Neural progenitor cell (in vitro differentiated cells): ENCODE results near the gene ACAA1. TPM values are rescaled to one million over a fixed set of nuclear protein-coding genes. Genes with fewer than 3 reads are reported as not detected.

ENCODE experiments used
- DNase-seq: peaks from one replicate; pipeline ENCODE4 v3.0.0-alpha.2; 2016; ENCODE audit warnings: low spot score
- H2AFZ ChIP-seq: fragments of 200-600 bp; sonication (generic); replicated peaks from 2 replicates; pipeline ENCODE4 v1.6.1; 2016; ENCODE audit warnings: antibody characterized with exemption
- H3F3A ChIP-seq: fragments of 200-600 bp; sonication (generic); 2 replicates; pipeline ENCODE4 v1.6.1; 2016; ENCODE audit warnings: antibody characterized with exemption, low read depth
- H3K27ac ChIP-seq: fragments of 200-600 bp; sonication (generic); 2 replicates; pipeline ENCODE4 v1.5.1; 2016; ENCODE audit warnings: mild to moderate bottlenecking
- H3K27me3 ChIP-seq: fragments of 200-600 bp; sonication (generic); 2 replicates; pipeline ENCODE4 v1.6.1; 2016; ENCODE audit warnings: mild to moderate bottlenecking, moderate library complexity
- H3K36me3 ChIP-seq: fragments of 200-600 bp; sonication (generic); 2 replicates; pipeline ENCODE4 v1.5.1; 2016
- H3K4me1 ChIP-seq: fragments of 200-600 bp; sonication (generic); 2 replicates; pipeline ENCODE4 v1.6.1; 2016; ENCODE audit warnings: mixed run types
- H3K4me2 ChIP-seq: fragments of 200-600 bp; sonication (generic); 2 replicates; pipeline ENCODE4 v1.6.1; 2016
- H3K4me3 ChIP-seq: fragments of 200-600 bp; sonication (generic); 2 replicates; pipeline ENCODE4 v1.5.1; 2016
- H3K79me2 ChIP-seq: fragments of 200-600 bp; sonication (generic); 2 replicates; pipeline ENCODE4 v1.6.1; 2016; ENCODE audit warnings: low read depth
- H3K9ac ChIP-seq: fragments of 200-600 bp; sonication (generic); 2 replicates; pipeline ENCODE4 v1.6.1; 2016
- H3K9me3 ChIP-seq: fragments of 200-600 bp; sonication (generic); 2 replicates; pipeline ENCODE4 v1.5.1; 2016; ENCODE audit warnings: low read depth
- H4K20me1 ChIP-seq: fragments of 200-600 bp; sonication (generic); 2 replicates; pipeline ENCODE4 v1.6.1; 2016; ENCODE audit warnings: low read depth
- H3K27ac Mint-ChIP-seq: 3 replicates; pipeline ENCODE4 v1.8.0; 2021; ENCODE audit warnings: mixed read lengths
- H3K27me3 Mint-ChIP-seq: 2 replicates; pipeline ENCODE4 v1.8.0; 2022; ENCODE audit warnings: low read depth, mild to moderate bottlenecking, inconsistent platforms, moderate library complexity, mixed read lengths; ENCODE audit not compliant: insufficient read depth
- H3K36me3 Mint-ChIP-seq: 3 replicates; pipeline ENCODE4 v1.8.0; 2021; ENCODE audit warnings: mixed read lengths
- H3K4me1 Mint-ChIP-seq: 3 replicates; pipeline ENCODE4 v1.8.0; 2021; ENCODE audit warnings: mixed read lengths
- H3K4me3 Mint-ChIP-seq: 3 replicates; pipeline ENCODE4 v1.8.0; 2021; ENCODE audit warnings: mild to moderate bottlenecking, moderate library complexity, mixed read lengths
- H3K9me3 Mint-ChIP-seq: 3 replicates; pipeline ENCODE4 v1.8.0; 2020; ENCODE audit warnings: mixed read lengths
- EZH2 ChIP-seq: fragments of 200-600 bp; sonication (generic); IDR thresholded peaks from 2 replicates; pipeline ENCODE4 v1.6.1; 2017; ENCODE audit warnings: antibody characterized with exemption, mild to moderate bottlenecking, moderate library complexity
- EZH2phosphoT487 ChIP-seq: fragments of 200-600 bp; sonication (generic); IDR thresholded peaks from 2 replicates; pipeline ENCODE4 v1.6.1; 2017; ENCODE audit warnings: antibody characterized with exemption
- total RNA-seq: library from RNA; depleted of rRNA; stranded (reverse); fragments of >200 nt; gene quantifications from 2 replicates; pipeline ENCODE4 v1.2.3, GENCODE V29; 2015; ENCODE audit warnings: low replicate concordance
- TF ChIP-seq, protein P1 (sequence below): fragments of 200-600 bp; sonication (generic); IDR thresholded peaks from 2 replicates; pipeline ENCODE4 v1.5.1; 2017; ENCODE audit warnings: antibody characterized with exemption, mild to moderate bottlenecking

Gene ACAA1
- total RNA-seq, 1 donor from 2014 or later = 3.3 TPM

DNA sequence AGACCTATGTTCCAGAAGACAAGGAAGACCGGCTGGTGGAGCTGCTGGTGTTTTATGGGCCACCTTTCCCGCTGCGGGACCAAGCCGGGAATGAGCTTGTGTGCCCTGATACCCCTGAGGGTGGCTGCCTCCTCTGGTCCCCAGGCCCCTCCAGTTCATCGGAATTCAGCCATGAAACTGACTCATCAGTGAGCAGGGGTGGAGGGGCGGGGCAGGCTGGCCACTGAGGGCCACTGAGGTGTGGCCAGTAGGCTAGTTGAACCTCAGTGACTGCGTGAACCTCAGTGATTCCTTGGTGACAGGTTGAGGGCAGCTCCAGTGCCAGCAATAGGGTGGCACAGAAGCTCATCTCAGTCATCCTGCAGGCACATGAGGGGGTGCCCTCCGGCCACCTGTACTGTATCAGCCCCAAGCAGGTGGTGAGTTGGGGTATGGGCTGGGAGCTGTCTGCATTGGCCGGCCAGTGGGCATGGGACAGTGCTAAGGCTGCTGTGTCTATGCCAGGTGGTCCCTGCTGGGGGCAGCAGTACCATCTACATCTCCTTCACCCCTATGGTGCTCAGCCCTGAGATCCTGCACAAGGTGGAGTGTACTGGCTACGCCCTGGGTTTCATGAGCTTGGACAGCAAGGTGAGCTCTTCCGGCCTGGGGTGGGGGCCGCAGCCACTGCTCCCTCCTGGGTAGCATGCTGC, 20.3 kb downstream of the ACAA1 start:
- Histone ChIP-seq H3K27me3 (no peaks in the 10 kb centered on the region), H3K36me3 (no peaks in the 10 kb centered on the region), H3K9ac (no peak overlapping the region), H3K27ac (no peak overlapping the region), H3K4me1 (no peaks in the 10 kb centered on the region), H2AFZ (no peak overlapping the region), H3K4me3 (no peak overlapping the region), H3K4me2 (no peak overlapping the region), H3K79me2 (no peaks in the 10 kb centered on the region), H4K20me1 (no peaks in the 10 kb centered on the region), H3F3A (no peaks in the 10 kb centered on the region), H3K9me3 (no peaks in the 10 kb centered on the region)
- DNase-seq = no peak
- Mint-ChIP-seq H3K27ac (no peak overlapping the region), H3K27me3 (peaks cover 6% of the 10 kb centered on the region), H3K9me3 (no peaks in the 10 kb centered on the region), H3K4me3 (no peak overlapping the region), H3K4me1 (no peaks in the 10 kb centered on the region), H3K36me3 (peaks cover 8% of the 10 kb centered on the region)
- TF ChIP-seq EZH2phosphoT487 (no peak), EZH2 (no peak)
- TF ChIP-seq, protein P1, sequence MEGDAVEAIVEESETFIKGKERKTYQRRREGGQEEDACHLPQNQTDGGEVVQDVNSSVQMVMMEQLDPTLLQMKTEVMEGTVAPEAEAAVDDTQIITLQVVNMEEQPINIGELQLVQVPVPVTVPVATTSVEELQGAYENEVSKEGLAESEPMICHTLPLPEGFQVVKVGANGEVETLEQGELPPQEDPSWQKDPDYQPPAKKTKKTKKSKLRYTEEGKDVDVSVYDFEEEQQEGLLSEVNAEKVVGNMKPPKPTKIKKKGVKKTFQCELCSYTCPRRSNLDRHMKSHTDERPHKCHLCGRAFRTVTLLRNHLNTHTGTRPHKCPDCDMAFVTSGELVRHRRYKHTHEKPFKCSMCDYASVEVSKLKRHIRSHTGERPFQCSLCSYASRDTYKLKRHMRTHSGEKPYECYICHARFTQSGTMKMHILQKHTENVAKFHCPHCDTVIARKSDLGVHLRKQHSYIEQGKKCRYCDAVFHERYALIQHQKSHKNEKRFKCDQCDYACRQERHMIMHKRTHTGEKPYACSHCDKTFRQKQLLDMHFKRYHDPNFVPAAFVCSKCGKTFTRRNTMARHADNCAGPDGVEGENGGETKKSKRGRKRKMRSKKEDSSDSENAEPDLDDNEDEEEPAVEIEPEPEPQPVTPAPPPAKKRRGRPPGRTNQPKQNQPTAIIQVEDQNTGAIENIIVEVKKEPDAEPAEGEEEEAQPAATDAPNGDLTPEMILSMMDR = no peak

DNA sequence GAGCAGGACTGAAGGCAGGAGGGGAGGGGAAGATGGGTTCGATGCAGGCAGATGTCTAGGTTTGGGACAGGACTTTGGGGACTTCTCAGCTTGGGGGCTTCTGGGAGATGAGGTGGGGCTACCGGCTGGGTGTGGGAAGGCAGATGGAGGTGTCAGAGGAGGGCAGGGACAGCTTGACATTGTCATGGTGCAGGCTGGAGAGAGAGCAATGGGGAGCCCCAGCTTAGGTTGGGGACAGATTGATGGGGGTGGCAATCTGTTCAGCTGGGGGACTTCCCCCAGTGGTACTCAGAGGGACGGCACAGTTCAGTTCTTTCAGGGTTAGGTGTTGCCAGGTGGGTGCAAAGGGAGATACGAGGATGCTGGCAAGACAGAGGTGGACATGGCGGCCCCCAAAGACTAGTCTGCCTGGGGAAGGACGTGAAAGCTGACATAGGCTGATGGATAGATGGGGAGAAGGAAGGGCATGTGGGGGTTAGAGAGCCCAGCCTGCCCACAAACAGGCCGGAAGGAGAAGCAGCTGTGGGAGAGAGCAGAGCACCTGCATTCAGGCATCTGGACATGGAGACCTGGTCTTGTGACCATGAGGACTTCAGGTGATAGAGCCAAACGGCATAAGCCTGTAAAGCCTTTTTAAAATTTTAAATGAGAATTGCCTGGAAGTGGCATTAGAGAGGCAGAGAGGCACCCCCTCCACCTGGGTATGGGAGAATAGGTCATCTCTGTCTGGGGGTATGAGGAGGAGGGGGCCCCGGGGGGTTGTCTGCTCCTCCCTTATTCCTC, 21.1 kb downstream of the ACAA1 start:
- H3K9ac ChIP-seq = no peak overlapping the region
- H3K27ac ChIP-seq = no peak overlapping the region
- H3K4me1 ChIP-seq = no peaks in the 10 kb centered on the region
- no peaks in the 10 kb centered on the region for H3K27me3 ChIP-seq
- no peak overlapping the region for H2AFZ ChIP-seq
- no peaks in the 10 kb centered on the region for H3K9me3 ChIP-seq
- Mint-ChIP-seq H3K27me3 (peaks cover 6% of the 10 kb centered on the region), H3K4me1 (no peaks in the 10 kb centered on the region), H3K27ac (no peak overlapping the region), H3K4me3 (peak overlapping the region; percentile 9), H3K36me3 (peaks cover 6% of the 10 kb centered on the region), H3K9me3 (no peaks in the 10 kb centered on the region)
- no peaks in the 10 kb centered on the region for H4K20me1 ChIP-seq
- no peaks in the 10 kb centered on the region for H3F3A ChIP-seq
- no peaks in the 10 kb centered on the region for H3K79me2 ChIP-seq
- H3K4me2 ChIP-seq = no peak overlapping the region
- no peaks in the 10 kb centered on the region for H3K36me3 ChIP-seq
- DNase-seq = no peak
- no peak for TF ChIP-seq EZH2
- no peak for TF ChIP-seq EZH2phosphoT487
- TF ChIP-seq, protein P1 = no peak
- no peak overlapping the region for H3K4me3 ChIP-seq

DNA sequence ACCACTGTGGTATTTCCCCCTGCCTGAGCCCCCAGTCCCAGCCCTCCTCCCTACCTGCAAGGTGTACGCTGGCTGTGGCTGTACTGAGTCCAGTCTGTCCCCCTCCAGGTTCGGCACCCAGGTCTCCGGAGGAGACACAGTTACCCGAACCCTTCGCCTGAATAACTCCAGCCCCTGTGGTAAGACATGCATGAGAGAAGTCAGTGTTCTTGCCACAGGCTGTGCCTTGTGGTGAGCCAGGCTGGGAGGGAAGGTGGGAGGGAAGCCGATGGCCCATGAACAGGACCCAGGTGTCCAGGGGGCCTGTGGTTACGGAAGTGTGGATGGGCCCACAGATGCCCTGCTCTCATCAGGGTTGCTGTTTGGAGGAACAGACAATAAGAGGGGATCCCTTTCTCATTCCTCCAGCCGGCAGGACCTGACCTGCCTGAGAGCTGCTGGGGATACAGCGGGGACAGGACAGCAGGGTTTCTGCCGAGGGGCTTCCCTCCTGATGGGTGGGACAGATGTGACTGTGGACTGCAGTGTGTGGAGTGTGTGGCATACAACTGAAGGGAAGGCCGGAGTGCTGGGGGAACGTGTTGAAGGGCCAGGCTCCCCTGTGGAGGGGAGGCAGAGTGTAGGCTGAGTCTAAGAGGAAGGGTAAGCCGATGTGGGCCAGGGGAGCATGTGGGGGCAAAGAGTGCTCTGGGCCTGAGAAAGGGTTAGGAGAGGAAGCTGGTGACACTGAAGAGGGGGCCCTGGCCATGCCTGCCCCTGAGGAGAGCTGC, 21.9 kb downstream of the ACAA1 start:
- Mint-ChIP-seq H3K4me1 (no peaks in the 10 kb centered on the region), H3K27me3 (peaks cover 8% of the 10 kb centered on the region), H3K36me3 (peaks cover 3% of the 10 kb centered on the region), H3K27ac (peak overlapping the region; percentile 52), H3K9me3 (no peaks in the 10 kb centered on the region), H3K4me3 (no peak overlapping the region)
- no peak overlapping the region for H3K4me3 ChIP-seq
- H3F3A ChIP-seq = no peaks in the 10 kb centered on the region
- no peak for DNase-seq
- H3K36me3 ChIP-seq = no peaks in the 10 kb centered on the region
- no peaks in the 10 kb centered on the region for H3K9me3 ChIP-seq
- no peaks in the 10 kb centered on the region for H4K20me1 ChIP-seq
- no peaks in the 10 kb centered on the region for H3K4me1 ChIP-seq
- no peak overlapping the region for H3K4me2 ChIP-seq
- H3K9ac ChIP-seq = no peak overlapping the region
- H2AFZ ChIP-seq = no peak overlapping the region
- H3K79me2 ChIP-seq = no peaks in the 10 kb centered on the region
- no peaks in the 10 kb centered on the region for H3K27me3 ChIP-seq
- no peak overlapping the region for H3K27ac ChIP-seq
- TF ChIP-seq EZH2 (no peak), EZH2phosphoT487 (no peak)
- TF ChIP-seq, protein P1 = no peak
